Astrocyte (in vitro differentiated cells and primary cell): ENCODE results near the gene GLB1L2.

Experiments used
- EZH2 ChIP-seq: IDR thresholded peaks from 2 replicates; pipeline ENCODE4 v1.6.1; 2012; ENCODE audit warnings: mild to moderate bottlenecking, low read length, inconsistent platforms; ENCODE audit not compliant: insufficient read depth
- TF ChIP-seq, protein P1 (sequence below): IDR thresholded peaks from 2 replicates; pipeline ENCODE4 v1.5.1; 2011; ENCODE audit warnings: low read depth, mild to moderate bottlenecking, inconsistent platforms, low read length, moderate library complexity; ENCODE audit not compliant: insufficient read depth

DNA sequence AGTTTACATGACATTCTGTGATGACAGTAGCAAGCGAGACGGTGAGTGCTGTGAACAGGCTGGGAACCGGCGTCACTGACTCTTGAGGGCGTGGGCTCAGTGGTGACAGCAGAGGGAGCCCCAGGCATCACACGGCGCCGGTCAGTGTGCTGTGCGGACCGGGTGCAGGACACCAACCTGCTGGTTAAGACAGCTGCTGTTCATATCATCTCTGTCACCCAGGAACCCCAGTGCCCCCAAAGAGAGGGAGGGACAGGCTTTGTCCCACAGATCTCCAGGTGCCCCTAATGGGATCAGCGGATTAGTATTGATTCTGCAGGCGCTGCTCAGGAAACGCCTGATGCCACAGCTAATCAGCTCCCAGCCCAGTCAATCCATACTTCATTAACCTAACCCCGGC, 61.9 kb downstream of the GLB1L2 start:
- TF ChIP-seq, protein P1, sequence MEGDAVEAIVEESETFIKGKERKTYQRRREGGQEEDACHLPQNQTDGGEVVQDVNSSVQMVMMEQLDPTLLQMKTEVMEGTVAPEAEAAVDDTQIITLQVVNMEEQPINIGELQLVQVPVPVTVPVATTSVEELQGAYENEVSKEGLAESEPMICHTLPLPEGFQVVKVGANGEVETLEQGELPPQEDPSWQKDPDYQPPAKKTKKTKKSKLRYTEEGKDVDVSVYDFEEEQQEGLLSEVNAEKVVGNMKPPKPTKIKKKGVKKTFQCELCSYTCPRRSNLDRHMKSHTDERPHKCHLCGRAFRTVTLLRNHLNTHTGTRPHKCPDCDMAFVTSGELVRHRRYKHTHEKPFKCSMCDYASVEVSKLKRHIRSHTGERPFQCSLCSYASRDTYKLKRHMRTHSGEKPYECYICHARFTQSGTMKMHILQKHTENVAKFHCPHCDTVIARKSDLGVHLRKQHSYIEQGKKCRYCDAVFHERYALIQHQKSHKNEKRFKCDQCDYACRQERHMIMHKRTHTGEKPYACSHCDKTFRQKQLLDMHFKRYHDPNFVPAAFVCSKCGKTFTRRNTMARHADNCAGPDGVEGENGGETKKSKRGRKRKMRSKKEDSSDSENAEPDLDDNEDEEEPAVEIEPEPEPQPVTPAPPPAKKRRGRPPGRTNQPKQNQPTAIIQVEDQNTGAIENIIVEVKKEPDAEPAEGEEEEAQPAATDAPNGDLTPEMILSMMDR, result no peak
- TF ChIP-seq EZH2, result no peak
